Activated CD4-positive, alpha-beta T cell treated with anti-CD3 and anti-CD28 coated beads, Interleukin-2, amount 50 U/mL, for 48 hours (primary cell): ENCODE measurements around the gene ASB3.
"Not testable (repeated sequence)": the region's sequence is repeated elsewhere in the genome, so short reads cannot be mapped to it uniquely, and the experiment has no call there.

Source experiments
- DNase-seq, 2 experiments: peaks; one replicate each; pipeline ENCODE4 v3.0.0-alpha.2; 2020

Gene ASB3

GRCh38 chr2:53729143-53729762, 57.5 kb downstream of the ASB3 start:
- no peak for DNase-seq

GRCh38 chr2:53727921-53728320, 58.8 kb downstream of the ASB3 start:
- DNase-seq: no peak

DNA sequence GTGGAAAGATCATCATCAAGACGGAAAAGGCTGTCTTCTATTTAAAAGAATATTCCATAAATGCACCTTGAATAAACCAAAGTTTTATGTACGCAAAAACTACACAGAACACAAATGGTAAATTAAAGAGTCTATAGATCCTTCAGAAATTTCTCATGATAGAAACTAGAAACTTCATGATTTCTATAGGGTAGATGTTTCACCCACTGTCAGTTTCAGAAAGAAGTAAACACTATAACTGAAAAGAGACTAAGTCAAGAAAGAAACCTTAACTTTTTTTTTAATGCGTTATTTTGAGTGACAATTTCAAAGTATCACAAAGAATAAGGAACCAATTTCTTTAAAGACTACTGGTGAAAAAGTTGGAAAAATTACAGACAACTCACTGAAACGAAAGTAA, 61.1 kb downstream of the ASB3 start:
- DNase-seq: no peak

DNA sequence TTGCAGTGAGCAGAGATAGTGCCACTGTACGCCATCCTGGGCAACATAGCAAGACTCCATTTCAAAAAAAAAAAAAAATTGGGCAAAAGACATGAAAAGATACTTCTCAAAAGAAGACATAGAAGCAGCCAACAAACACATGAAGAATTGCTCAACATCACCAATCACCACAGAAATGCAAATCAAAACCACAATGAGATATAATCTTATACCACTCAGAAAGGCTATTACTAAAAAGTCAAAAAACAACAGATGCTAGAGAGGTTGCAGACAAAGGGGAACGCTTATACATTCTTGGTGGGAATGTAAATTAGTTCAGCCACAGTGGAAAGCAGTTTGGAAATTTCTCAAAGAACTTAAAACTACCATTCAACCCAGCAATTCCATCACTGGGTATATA, 62.2 kb downstream of the ASB3 start:
- no peak for DNase-seq

DNA sequence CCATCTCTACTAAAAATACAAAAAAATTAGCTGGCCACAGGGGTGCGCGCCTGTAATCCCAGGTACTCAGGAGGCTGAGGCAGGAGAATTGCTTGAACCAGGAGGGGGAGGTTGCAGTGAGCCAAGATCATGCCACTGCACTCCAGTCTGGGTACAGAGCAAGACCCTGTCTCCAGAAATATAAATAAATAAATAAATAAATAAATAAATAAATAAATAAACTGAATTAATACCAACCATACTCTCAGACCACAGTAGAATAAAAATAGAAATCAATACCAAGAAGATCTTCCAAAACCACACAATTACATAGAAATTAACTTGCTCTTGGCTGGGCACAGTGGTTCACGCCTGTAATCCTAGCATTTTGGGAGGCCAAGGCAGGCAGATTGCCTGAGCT, 65.8 kb downstream of the ASB3 start:
- DNase-seq: not testable (repeated sequence)

GRCh38 chr2:53715568-53715967, 71.2 kb downstream of the ASB3 start:
- DNase-seq: no peak

DNA sequence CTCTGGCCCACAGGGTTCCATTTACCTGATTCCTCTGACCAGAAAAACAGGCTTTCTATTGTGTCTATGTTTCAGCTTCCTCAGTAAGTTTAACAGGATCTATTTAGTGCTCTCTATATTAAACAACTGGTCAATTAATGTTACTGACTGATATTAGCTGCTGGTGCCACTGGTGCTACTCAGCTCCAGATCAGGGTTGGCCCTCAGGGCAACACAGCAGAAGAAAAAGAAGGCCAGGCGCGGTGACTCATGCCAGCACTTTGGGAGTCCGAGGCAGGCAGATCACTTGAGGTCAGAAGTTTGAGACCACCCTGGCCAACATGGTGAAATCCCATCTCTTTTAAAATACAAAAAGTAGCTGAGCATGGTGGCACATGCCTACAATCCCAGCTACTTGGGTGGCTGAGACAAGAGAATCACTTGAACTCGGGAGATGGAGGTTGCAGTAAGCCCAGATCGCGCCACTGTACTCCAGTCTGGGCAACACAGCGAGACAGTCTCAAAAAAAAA, 75.4 kb downstream of the ASB3 start:
- no peak for DNase-seq

- DNase-seq: no peak
Observed at GRCh38 chr2:53708988-53709387, 77.8 kb downstream of the ASB3 start.

GRCh38 chr2:53701221-53701620, 85.5 kb downstream of the ASB3 start:
- DNase-seq: no peak

DNA sequence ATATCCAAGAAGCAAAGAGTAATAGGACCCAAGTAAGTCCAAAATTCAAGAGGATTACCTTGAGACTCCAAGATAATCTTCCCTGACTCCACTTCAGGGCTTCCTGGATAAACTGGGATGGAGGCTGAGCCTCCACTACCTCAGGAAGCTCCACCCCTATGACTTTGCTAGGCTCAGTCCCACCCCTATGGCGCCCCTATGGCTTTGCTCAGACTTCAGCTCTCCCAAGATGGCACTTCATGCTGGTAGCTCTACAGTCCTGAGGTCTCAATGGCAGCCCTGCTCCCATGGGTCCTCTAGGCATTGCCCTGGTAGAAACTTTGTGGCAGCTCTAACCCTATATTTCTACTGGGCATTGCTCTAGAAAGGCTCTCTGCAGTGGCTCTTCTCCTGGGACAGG, 89.1 kb downstream of the ASB3 start:
- no peak for DNase-seq

DNA sequence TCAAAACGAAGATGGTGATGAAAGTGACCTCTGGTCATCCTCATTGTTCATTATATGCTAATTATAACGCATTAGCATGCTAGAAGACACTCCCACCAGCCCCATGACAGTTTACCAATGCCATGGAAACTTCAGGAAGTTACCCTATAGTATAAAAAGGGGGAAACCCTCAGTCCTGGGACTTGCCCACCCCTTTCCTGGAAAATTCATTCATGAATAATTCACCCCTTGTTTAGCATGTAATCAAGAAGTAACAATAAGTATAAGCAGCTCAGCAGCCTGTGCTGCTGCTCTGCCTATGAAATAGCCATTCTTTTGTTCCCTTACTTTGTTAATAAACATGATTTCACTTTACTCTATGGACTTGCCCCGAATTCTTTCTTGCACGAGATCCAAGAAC, 89.7 kb downstream of the ASB3 start:
- DNase-seq: no peak

DNA sequence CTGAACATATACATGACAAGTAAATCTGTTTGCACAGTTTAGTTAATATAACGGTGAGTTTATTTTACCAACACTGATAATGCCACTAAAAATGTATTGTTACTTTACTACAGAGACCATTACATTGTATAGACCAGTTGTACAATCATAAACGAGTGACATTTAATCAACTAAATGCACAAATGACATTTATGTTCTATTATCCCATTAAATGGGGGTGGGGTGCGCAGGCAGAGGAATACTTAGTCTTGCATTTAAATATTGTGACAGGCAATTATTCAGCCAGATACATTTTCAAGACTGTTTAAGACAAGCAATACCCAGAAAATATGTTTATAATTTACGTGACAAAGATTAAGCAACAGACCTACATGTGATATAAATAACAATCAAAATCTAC, 91.2 kb downstream of the ASB3 start:
- DNase-seq: no peak

DNA sequence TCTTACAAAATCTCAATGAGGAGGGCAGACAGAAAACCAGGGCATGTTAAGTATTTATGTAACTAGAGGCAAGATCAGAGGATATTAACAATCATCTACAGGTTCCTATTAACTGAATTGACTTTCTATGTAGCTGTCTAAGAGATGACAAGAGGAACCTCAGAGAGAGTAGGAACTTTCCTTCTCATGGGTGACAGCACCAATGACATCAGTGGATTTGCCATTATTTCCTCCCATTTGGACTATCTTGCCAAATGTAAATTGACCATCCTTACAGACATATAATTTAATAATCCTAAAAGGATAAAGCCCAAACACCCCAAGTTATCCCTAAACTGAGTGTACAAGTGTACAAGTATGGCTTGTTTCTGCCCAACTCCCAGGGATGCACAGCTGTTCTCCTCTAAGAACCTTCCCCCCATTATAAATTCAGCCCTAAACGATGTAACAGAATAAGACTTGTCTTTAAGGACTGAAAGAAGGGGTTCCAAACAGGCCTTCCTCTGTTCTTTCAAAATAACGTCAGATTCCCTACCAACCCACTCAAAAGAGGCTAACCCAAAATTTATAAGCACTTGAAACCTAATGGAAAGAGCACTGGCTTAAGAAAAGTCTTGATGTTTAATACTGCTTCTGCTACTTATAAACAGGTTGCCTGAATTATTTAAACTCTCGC, 92.5 kb downstream of the ASB3 start:
- no peak for DNase-seq

- no peak for DNase-seq
Observed at GRCh38 chr2:53690876-53691275, 95.9 kb downstream of the ASB3 start.

DNA sequence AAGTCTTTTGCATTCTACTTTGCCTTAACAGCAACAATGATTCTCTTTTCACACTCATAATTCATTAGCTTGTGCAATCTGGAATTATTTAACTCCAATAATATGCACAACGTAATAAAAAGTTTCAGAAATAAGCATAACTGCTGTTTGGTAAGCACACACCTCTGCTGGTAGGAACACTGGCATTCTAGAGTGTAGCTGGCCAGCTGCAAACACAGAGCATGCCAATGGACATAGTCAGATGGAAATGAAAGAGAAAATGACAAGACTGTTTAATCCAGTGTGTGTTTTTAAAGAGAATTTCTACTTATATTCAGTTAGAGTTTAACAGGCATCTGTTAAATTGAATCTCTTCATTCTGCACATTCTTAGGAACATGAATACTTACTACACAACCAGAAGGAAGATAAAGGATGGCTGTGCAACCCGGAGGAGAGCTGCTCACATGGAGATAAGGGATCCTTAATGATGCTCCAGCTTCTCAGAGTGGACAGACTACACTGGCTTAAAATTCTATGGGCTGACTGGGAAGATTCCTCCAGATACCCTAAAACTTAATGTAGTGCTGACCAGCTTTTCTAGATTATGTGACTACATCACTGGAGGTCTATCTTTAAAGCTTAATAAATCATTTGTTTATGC, 113.8 kb downstream of the ASB3 start:
- no peak for DNase-seq

GRCh38 chr2:53670331-53670730, 116.4 kb downstream of the ASB3 start:
- no peak for DNase-seq

DNA sequence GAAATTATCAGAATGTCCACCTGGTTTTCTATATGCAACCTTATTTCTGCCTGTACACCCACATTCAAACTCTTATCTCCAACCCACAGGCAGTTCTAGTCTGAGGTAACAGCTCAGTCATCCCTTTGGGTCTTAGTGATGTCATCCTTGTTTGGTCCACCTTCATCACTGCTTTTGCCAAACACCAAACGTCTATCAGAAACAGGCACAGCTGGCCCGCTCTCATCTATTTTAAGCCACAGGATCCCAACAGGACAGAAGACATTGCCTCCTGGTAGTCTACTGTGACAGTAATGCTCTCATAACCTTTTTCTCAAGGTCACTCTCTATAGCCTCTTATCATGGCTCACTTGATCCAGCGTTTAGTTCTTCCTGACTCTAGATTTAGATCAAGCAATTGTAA, 118.1 kb downstream of the ASB3 start:
- no peak for DNase-seq

- DNase-seq: not testable (repeated sequence)
Observed at GRCh38 chr2:53667130-53667529, 119.6 kb downstream of the ASB3 start.

DNA sequence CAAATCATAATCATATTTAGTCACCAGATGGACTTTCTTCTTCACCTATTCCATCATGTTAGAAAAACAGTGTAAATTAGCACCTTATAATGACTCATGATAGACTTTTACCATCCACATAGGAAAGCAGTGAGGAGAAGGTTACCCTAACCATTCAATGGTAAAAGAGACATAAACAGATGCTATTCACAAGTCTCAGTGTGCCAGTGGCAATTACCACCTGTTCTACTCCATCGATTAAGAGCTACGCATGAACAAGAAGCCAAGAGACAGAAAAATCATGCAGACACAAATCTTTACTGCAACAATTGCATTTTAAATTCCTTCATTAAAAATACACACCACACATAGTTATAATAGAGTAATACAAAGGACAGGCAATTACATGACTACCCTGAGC, 125.9 kb downstream of the ASB3 start:
- no peak for DNase-seq

DNA sequence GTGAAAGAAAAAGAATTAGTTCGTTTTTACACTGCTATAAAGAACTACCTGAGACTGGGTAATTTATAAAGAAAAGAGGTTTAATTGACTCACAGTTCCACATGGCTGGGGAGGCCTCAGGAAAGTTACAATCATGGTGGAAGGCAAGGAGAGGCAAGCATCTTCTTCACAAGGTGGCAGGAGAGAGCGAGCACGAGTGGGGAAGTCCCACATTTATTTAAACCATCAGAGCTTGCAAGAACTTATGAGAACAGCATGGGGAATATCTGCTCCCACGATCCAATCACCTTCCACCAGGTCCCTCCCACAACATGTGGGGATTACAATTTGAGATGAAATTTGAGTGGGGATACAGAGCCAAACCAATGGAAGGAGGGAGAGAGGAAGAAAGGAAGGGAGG, 128.3 kb downstream of the ASB3 start:
- peak in 1 of 2 experiments; percentile 4 for DNase-seq

DNA sequence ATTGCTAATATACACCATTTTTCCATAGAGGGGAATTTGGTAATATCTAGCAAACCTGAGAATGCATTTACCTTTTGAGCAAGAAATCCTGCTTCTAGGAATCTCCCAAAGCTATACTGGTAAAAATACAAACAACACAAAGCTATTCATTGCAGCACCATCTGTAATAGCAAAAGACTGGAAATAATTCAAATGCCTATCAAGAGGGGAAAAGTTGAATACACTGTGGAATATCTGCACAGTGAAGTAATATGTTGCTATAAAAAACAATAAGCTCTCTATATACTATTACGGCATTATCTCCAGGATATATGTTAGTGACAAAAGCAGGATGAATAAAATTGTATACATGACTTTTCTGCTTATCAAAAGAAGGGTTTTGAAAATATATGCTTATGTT, 131.5 kb downstream of the ASB3 start:
- DNase-seq: no peak

DNA sequence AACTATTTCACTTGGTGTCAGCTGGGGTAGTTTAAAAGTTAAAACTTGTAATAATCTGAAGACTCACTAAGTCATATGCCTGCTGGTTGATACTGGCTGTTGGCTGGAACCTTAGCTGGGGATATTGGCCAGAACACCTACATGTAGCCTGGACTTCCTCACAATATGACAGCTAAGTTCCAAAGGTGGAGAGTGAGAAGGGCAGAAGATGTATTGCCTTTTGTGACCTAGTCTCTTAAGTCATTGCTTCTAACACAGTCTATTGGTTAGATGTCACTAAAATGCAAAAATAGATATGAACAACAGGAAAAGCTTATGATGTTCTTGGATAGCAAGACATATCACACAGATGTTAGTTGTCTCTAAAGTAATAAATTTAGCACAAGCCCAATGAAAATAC, 132.4 kb downstream of the ASB3 start:
- DNase-seq: no peak

DNA sequence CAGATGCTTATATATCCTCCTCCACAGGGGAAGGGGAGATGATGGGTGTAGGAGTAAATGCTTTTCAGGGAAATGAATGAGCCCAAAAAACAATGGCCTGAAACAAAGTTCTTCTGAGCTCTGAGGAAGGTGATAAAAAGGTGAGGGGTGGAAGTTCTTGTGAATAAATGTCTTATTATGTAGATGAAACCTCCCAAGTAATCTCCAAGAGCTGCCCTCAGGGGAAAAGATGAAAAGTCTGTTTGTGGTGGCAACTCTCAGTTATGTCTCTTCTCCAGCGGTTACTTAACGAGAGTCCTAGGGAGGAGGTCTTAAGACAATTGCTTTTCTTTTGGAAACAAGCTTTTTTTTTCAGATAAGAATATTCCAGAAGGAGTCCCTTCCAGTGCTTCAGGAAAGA, 134.6 kb downstream of the ASB3 start:
- DNase-seq: no peak

- DNase-seq: no peak
Observed at GRCh38 chr2:53646788-53647187, 140.0 kb downstream of the ASB3 start.
